Measurements from ENCODE around the gene PMPCA. TPM values are rescaled to one million over a fixed set of nuclear protein-coding genes. Genes with fewer than 3 reads are reported as not detected.

The PMPCA gene
- total RNA-seq, 1 experiment from 2014 or later, result 103 TPM

- TF ChIP-seq ARID4B (CRISPR knock-in tag; IDR thresholded peaks at IDR 0.05; ENCODE audit: borderline replicate concordance) (no peak), CTCF (IDR thresholded peaks at IDR 0.05) (no peak), RORB (CRISPR knock-in tag; IDR thresholded peaks at IDR 0.05) (no peak), STAT6 (CRISPR knock-in tag; conservative IDR thresholded peaks at IDR 0.05; ENCODE audit: low read depth) (no peak), HMGA2 (CRISPR knock-in tag; IDR thresholded peaks at IDR 0.05) (no peak), TP53 (CRISPR knock-in tag; IDR thresholded peaks at IDR 0.05) (no peak), NR1H2 (CRISPR knock-in tag; IDR thresholded peaks at IDR 0.05) (no peak), NFATC4 (CRISPR knock-in tag; IDR thresholded peaks at IDR 0.05) (no peak), ESRRA (CRISPR knock-in tag; IDR thresholded peaks at IDR 0.05; ENCODE audit: borderline replicate concordance) (no peak), ZNF425 (CRISPR knock-in tag; conservative IDR thresholded peaks at IDR 0.05) (no peak)
Observed at GRCh38 chr9:136437839-136438547, 27.5 kb downstream of the PMPCA start (continued).

GRCh38 chr9:136438548-136439480, 28.4 kb downstream of the PMPCA start:
- peaks cover 15% of the 10 kb centered on the region for H3K4me1 Mint-ChIP-seq
- H3K27me3 Mint-ChIP-seq (ENCODE audit: low read depth), result no peaks in the 10 kb centered on the region
- DNase-seq (ENCODE audit: low spot score), result peak; percentile 38
- H3K27ac Mint-ChIP-seq, result no peak overlapping the region
- no peaks in the 10 kb centered on the region for H3K9me3 Mint-ChIP-seq
- ATAC-seq, result peak; percentile 21
- peaks cover 19% of the 10 kb centered on the region for H3K36me3 Mint-ChIP-seq
- ChIA-PET POLR2A (interaction anchor here (0.7 kb wide), 1 partner anchor 76 kb away, joined by 3 read pairs; no protein-coding TSS in a partner anchor), CTCF (interaction anchor here (0.8 to 1.2 kb wide), 6 partner anchors 9 to 233 kb away, joined by 3 read pairs; no protein-coding TSS in a partner anchor)
- peak overlapping the region; percentile 80 for H3K4me3 Mint-ChIP-seq
- TF ChIP-seq RELA (CRISPR knock-in tag; IDR thresholded peaks at IDR 0.05; ENCODE audit: borderline replicate concordance) (no peak), AFF4 (CRISPR knock-in tag; IDR thresholded peaks at IDR 0.05; ENCODE audit: borderline replicate concordance) (no peak), STAT6 (CRISPR knock-in tag; conservative IDR thresholded peaks at IDR 0.05; ENCODE audit: low read depth) (no peak; the same call in 1 of the 2 replicates), NR2C2 (CRISPR knock-in tag; IDR thresholded peaks at IDR 0.05) (no peak), TEAD4 (CRISPR knock-in tag; IDR thresholded peaks at IDR 0.05) (no peak), ZNF232 (CRISPR knock-in tag; IDR thresholded peaks at IDR 0.05) (no peak)
